Measurements from ENCODE around the gene DHRS7B.
"Not testable (repeated sequence)": the region's sequence is repeated elsewhere in the genome, so short reads cannot be mapped to it uniquely, and the experiment has no call there.

The DHRS7B gene

GRCh38 chr17:21191698-21192097 is 64.9 kb downstream of the DHRS7B start:
- H3K36me3 ChIP-seq (ENCODE audit: insufficient read depth, low read length): peaks cover 2% of the 10 kb centered on the region; the same call in 1 of the 2 replicates
- H3K4me1 ChIP-seq (ENCODE audit: insufficient read depth, low read length): no peaks in the 10 kb centered on the region
- H3K9me3 ChIP-seq (ENCODE audit: control insufficient read depth, insufficient read depth, low read length): no peaks in the 10 kb centered on the region
- no peak overlapping the region for H3K9ac ChIP-seq (ENCODE audit: low read depth, low read length)

- H3K36me3 ChIP-seq (ENCODE audit: insufficient read depth, low read length); H3K9ac ChIP-seq (ENCODE audit: low read depth, low read length); H3K9me3 ChIP-seq (ENCODE audit: control insufficient read depth, insufficient read depth, low read length); H3K4me1 ChIP-seq (ENCODE audit: insufficient read depth, low read length): not testable (repeated sequence)
Measured at GRCh38 chr17:21192414-21192813, 65.7 kb downstream of the DHRS7B start.

- H3K4me1 ChIP-seq (ENCODE audit: insufficient read depth, low read length): no peaks in the 10 kb centered on the region
- no peak overlapping the region for H3K9ac ChIP-seq (ENCODE audit: low read depth, low read length)
- H3K9me3 ChIP-seq (ENCODE audit: control insufficient read depth, insufficient read depth, low read length): no peaks in the 10 kb centered on the region
- H3K36me3 ChIP-seq (ENCODE audit: insufficient read depth, low read length): peaks cover 10% of the 10 kb centered on the region
Measured at GRCh38 chr17:21193031-21193430, 66.3 kb downstream of the DHRS7B start.

GRCh38 chr17:21194226-21194625 is 67.5 kb downstream of the DHRS7B start:
- peaks cover 6% of the 10 kb centered on the region; the same call in 1 of the 2 replicates for H3K4me1 ChIP-seq (ENCODE audit: insufficient read depth, low read length)

GRCh38 chr17:21194703-21195102 is 67.9 kb downstream of the DHRS7B start:
- Histone ChIP-seq H3K9ac (ENCODE audit: low read depth, low read length) (no peak overlapping the region), H3K36me3 (ENCODE audit: insufficient read depth, low read length) (peaks cover 13% of the 10 kb centered on the region), H3K4me1 (ENCODE audit: insufficient read depth, low read length) (peaks cover 11% of the 10 kb centered on the region; the same call in 1 of the 2 replicates), H3K9me3 (ENCODE audit: control insufficient read depth, insufficient read depth, low read length) (no peaks in the 10 kb centered on the region)

More at GRCh38 chr17:21194226-21194625, 67.5 kb downstream of the DHRS7B start:
- no peaks in the 10 kb centered on the region for H3K9me3 ChIP-seq (ENCODE audit: control insufficient read depth, insufficient read depth, low read length)
- H3K36me3 ChIP-seq (ENCODE audit: insufficient read depth, low read length): peaks cover 13% of the 10 kb centered on the region
- no peak overlapping the region for H3K9ac ChIP-seq (ENCODE audit: low read depth, low read length)

GRCh38 chr17:21196126-21196525 is 69.4 kb downstream of the DHRS7B start:
- Histone ChIP-seq H3K9me3 (ENCODE audit: control insufficient read depth, insufficient read depth, low read length) (no peaks in the 10 kb centered on the region), H3K36me3 (ENCODE audit: insufficient read depth, low read length) (peaks cover 11% of the 10 kb centered on the region), H3K4me1 (ENCODE audit: insufficient read depth, low read length) (peaks cover 24% of the 10 kb centered on the region), H3K9ac (ENCODE audit: low read depth, low read length) (no peak overlapping the region)

GRCh38 chr17:21198411-21198810 is 71.6 kb downstream of the DHRS7B start:
- H3K36me3 ChIP-seq (ENCODE audit: insufficient read depth, low read length): peaks cover 11% of the 10 kb centered on the region
- H3K4me1 ChIP-seq (ENCODE audit: insufficient read depth, low read length): peaks cover 32% of the 10 kb centered on the region
- H3K9me3 ChIP-seq (ENCODE audit: control insufficient read depth, insufficient read depth, low read length): no peaks in the 10 kb centered on the region
- H3K9ac ChIP-seq (ENCODE audit: low read depth, low read length): no peak overlapping the region

GRCh38 chr17:21199311-21199710 is 72.5 kb downstream of the DHRS7B start:
- H3K9ac ChIP-seq (ENCODE audit: low read depth, low read length): no peak overlapping the region

GRCh38 chr17:21199856-21200255 is 73.1 kb downstream of the DHRS7B start:
- Histone ChIP-seq H3K4me1 (ENCODE audit: insufficient read depth, low read length) (peaks cover 32% of the 10 kb centered on the region), H3K9me3 (ENCODE audit: control insufficient read depth, insufficient read depth, low read length) (no peaks in the 10 kb centered on the region), H3K36me3 (ENCODE audit: insufficient read depth, low read length) (peaks cover 11% of the 10 kb centered on the region), H3K9ac (ENCODE audit: low read depth, low read length) (no peak overlapping the region)

More at GRCh38 chr17:21199311-21199710, 72.5 kb downstream of the DHRS7B start:
- H3K9me3 ChIP-seq (ENCODE audit: control insufficient read depth, insufficient read depth, low read length): no peaks in the 10 kb centered on the region
- H3K36me3 ChIP-seq (ENCODE audit: insufficient read depth, low read length): peaks cover 11% of the 10 kb centered on the region
- peaks cover 32% of the 10 kb centered on the region for H3K4me1 ChIP-seq (ENCODE audit: insufficient read depth, low read length)

- no peak overlapping the region for H3K9ac ChIP-seq (ENCODE audit: low read depth, low read length)
- H3K4me1 ChIP-seq (ENCODE audit: insufficient read depth, low read length): peaks cover 34% of the 10 kb centered on the region
Measured at GRCh38 chr17:21200590-21201297, 74.0 kb downstream of the DHRS7B start.

GRCh38 chr17:21201298-21201595 is 74.5 kb downstream of the DHRS7B start:
- Histone ChIP-seq H3K4me1 (ENCODE audit: insufficient read depth, low read length) (peaks cover 34% of the 10 kb centered on the region), H3K36me3 (ENCODE audit: insufficient read depth, low read length) (peaks cover 11% of the 10 kb centered on the region), H3K9ac (ENCODE audit: low read depth, low read length) (no peak overlapping the region), H3K9me3 (ENCODE audit: control insufficient read depth, insufficient read depth, low read length) (no peaks in the 10 kb centered on the region)

More at GRCh38 chr17:21200590-21201297, 74.0 kb downstream of the DHRS7B start:
- Histone ChIP-seq H3K36me3 (ENCODE audit: insufficient read depth, low read length) (peaks cover 11% of the 10 kb centered on the region), H3K9me3 (ENCODE audit: control insufficient read depth, insufficient read depth, low read length) (no peaks in the 10 kb centered on the region)

- Histone ChIP-seq H3K9me3 (ENCODE audit: control insufficient read depth, insufficient read depth, low read length) (no peaks in the 10 kb centered on the region), H3K9ac (ENCODE audit: low read depth, low read length) (no peak overlapping the region), H3K4me1 (ENCODE audit: insufficient read depth, low read length) (peaks cover 34% of the 10 kb centered on the region), H3K36me3 (ENCODE audit: insufficient read depth, low read length) (peaks cover 11% of the 10 kb centered on the region)
Measured at GRCh38 chr17:21201874-21202273, 75.1 kb downstream of the DHRS7B start.

GRCh38 chr17:21202512-21202911 is 75.7 kb downstream of the DHRS7B start:
- H3K9ac ChIP-seq (ENCODE audit: low read depth, low read length): no peak overlapping the region
- no peaks in the 10 kb centered on the region for H3K9me3 ChIP-seq (ENCODE audit: control insufficient read depth, insufficient read depth, low read length)
- H3K4me1 ChIP-seq (ENCODE audit: insufficient read depth, low read length): peaks cover 34% of the 10 kb centered on the region
- H3K36me3 ChIP-seq (ENCODE audit: insufficient read depth, low read length): peaks cover 8% of the 10 kb centered on the region

GRCh38 chr17:21204935-21205334 is 78.2 kb downstream of the DHRS7B start:
- Histone ChIP-seq H3K4me1 (ENCODE audit: insufficient read depth, low read length) (peaks cover 21% of the 10 kb centered on the region), H3K9ac (ENCODE audit: low read depth, low read length) (no peak overlapping the region), H3K9me3 (ENCODE audit: control insufficient read depth, insufficient read depth, low read length) (no peaks in the 10 kb centered on the region), H3K36me3 (ENCODE audit: insufficient read depth, low read length) (no peaks in the 10 kb centered on the region)

GRCh38 chr17:21208352-21208751 is 81.6 kb downstream of the DHRS7B start:
- Histone ChIP-seq H3K9me3 (ENCODE audit: control insufficient read depth, insufficient read depth, low read length) (no peaks in the 10 kb centered on the region), H3K36me3 (ENCODE audit: insufficient read depth, low read length) (peaks cover 7% of the 10 kb centered on the region; the same call in 1 of the 2 replicates), H3K4me1 (ENCODE audit: insufficient read depth, low read length) (peaks cover 9% of the 10 kb centered on the region), H3K9ac (ENCODE audit: low read depth, low read length) (no peak overlapping the region)
